CD8-positive, alpha-beta memory T cell (primary cell): ENCODE data around the gene ACTA2. TPM values are rescaled to one million over a fixed set of nuclear protein-coding genes. Genes with fewer than 3 reads are reported as not detected.
A peak's percentile ranks its signal among the peaks of the same experiment; 100 is the strongest.
"Not testable (repeated sequence)": the region's sequence is repeated elsewhere in the genome, so short reads cannot be mapped to it uniquely, and the experiment has no call there.

Experiments used
- CTCF ChIA-PET: fragments of 350-600 bp; sonication (Branson Sonifier 250); formaldehyde crosslinking; loops from one replicate; lab custom pipeline; 2021; ENCODE audit warnings: antibody characterized with exemption; lab: Charles Lee
- POLR2A ChIA-PET: fragments of 350-600 bp; sonication (Branson Sonifier 250); formaldehyde crosslinking; loops from one replicate; lab custom pipeline; 2021; ENCODE audit warnings: antibody characterized with exemption; lab: Charles Lee
- DNase-seq, 5 donors: peaks; one replicate each; pipeline versions ENCODE4 v3.0.0 to v3.0.0-alpha.2; 2020 to 2022; ENCODE audit warnings: mixed read lengths in 1 of 5
- H3K27ac ChIP-seq: one replicate; pipeline ENCODE4 v1.7.0; 2013; ENCODE audit warnings: low read depth, mild to moderate bottlenecking, low read length, moderate library complexity
- H3K27me3 ChIP-seq: 2 replicates; pipeline ENCODE4 v1.7.0; 2013; ENCODE audit warnings: low read length, mild to moderate bottlenecking; ENCODE audit not compliant: insufficient read depth, poor library complexity, severe bottlenecking
- H3K36me3 ChIP-seq: 2 replicates; pipeline ENCODE4 v1.7.0; 2013; ENCODE audit warnings: mild to moderate bottlenecking, low read length, moderate library complexity; ENCODE audit not compliant: insufficient read depth
- H3K4me1 ChIP-seq: 2 replicates; pipeline ENCODE4 v1.7.0; 2013; ENCODE audit warnings: mild to moderate bottlenecking, low read length, moderate library complexity; ENCODE audit not compliant: insufficient read depth
- H3K4me3 ChIP-seq: 2 replicates; pipeline ENCODE4 v1.7.0; 2013; ENCODE audit warnings: mild to moderate bottlenecking, low read length
- H3K9me3 ChIP-seq: 2 replicates; pipeline ENCODE4 v1.7.0; 2013; ENCODE audit warnings: mild to moderate bottlenecking, low read length
- H3K27ac Mint-ChIP-seq, 8 donors: one replicate each; pipeline ENCODE4 v1.8.0; 2020 to 2021; ENCODE audit warnings: mixed read lengths in 8 of 8, mild to moderate bottlenecking in 6 of 8, inconsistent platforms in 3 of 8, moderate library complexity in 3 of 8
- H3K27me3 Mint-ChIP-seq, 2 donors: one replicate each; pipeline ENCODE4 v1.8.0; 2020 to 2021; ENCODE audit warnings: mixed read lengths in 2 of 2, mild to moderate bottlenecking in 1 of 2, moderate library complexity in 1 of 2
- H3K36me3 Mint-ChIP-seq, 3 donors: one replicate each; pipeline ENCODE4 v1.8.0; 2020 to 2021; ENCODE audit warnings: mixed read lengths in 3 of 3, inconsistent platforms in 1 of 3, mild to moderate bottlenecking in 1 of 3
- H3K4me1 Mint-ChIP-seq, 3 donors: one replicate each; pipeline ENCODE4 v1.8.0; 2020 to 2021; ENCODE audit warnings: mixed read lengths in 3 of 3, inconsistent platforms in 1 of 3, mild to moderate bottlenecking in 1 of 3
- H3K4me3 Mint-ChIP-seq, 7 donors: one replicate each; pipeline ENCODE4 v1.8.0; 2020 to 2021; ENCODE audit warnings: mixed read lengths in 7 of 7, mild to moderate bottlenecking in 6 of 7, moderate library complexity in 4 of 7, inconsistent platforms in 2 of 7
- H3K9me3 Mint-ChIP-seq, 5 donors: one replicate each; pipeline ENCODE4 v1.8.0; 2020 to 2022; ENCODE audit warnings: mixed read lengths in 5 of 5, mild to moderate bottlenecking in 3 of 5, moderate library complexity in 2 of 5, inconsistent platforms in 1 of 5
- polyA plus RNA-seq: library from polyadenylated mRNA; unstranded; fragments of 300-500 nt; fragmentation: Illumina TruSeq; gene quantifications from one replicate; pipeline ENCODE4 v1.2.3, GENCODE V29; 2021
- total RNA-seq, 2 experiments: library from RNA; stranded (reverse); gene quantifications; one replicate each; pipeline ENCODE4 v1.2.3, GENCODE V29; 2021

ACTA2 gene
- total and polyA plus RNA-seq, 3 experiments from 2014 or later, result 24.4 to 37.1 (median 35.0) TPM

GRCh38 chr10:88938938-88939337, 13.6 kb downstream of the ACTA2 start:
- no peak for DNase-seq
- H3K4me1 Mint-ChIP-seq, result peaks cover 12 to 14% (median 14%) of the 10 kb centered on the region in 3 donors
- Histone ChIP-seq H3K4me3 (no peak overlapping the region), H3K9me3 (no peaks in the 10 kb centered on the region), H3K27ac (no peak overlapping the region), H3K27me3 (no peaks in the 10 kb centered on the region), H3K4me1 (peaks cover 11% of the 10 kb centered on the region), H3K36me3 (no peaks in the 10 kb centered on the region)
- H3K4me3 Mint-ChIP-seq, result no peak overlapping the region
- ChIA-PET CTCF (interaction anchor here (3.1 kb wide), 1 partner anchor 279 kb away, joined by 14 read pairs; no protein-coding TSS in a partner anchor), POLR2A (no interaction called here)
- H3K27me3 Mint-ChIP-seq, result no peaks in the 10 kb centered on the region
- no peak overlapping the region for H3K27ac Mint-ChIP-seq
- H3K36me3 Mint-ChIP-seq, result peaks cover 3 to 68% (median 20%) of the 10 kb centered on the region in 3 donors
- H3K9me3 Mint-ChIP-seq, result no peaks in the 10 kb centered on the region

GRCh38 chr10:88938039-88938438, 14.5 kb downstream of the ACTA2 start:
- peaks cover 3 to 62% (median 20%) of the 10 kb centered on the region in 3 donors for H3K36me3 Mint-ChIP-seq
- CTCF ChIA-PET, result interaction anchor here (1.0 to 3.1 kb wide), 2 partner anchors 276 to 280 kb away, joined by 3 to 14 read pairs; no protein-coding TSS in a partner anchor
- H3K27me3 Mint-ChIP-seq, result no peaks in the 10 kb centered on the region

DNA sequence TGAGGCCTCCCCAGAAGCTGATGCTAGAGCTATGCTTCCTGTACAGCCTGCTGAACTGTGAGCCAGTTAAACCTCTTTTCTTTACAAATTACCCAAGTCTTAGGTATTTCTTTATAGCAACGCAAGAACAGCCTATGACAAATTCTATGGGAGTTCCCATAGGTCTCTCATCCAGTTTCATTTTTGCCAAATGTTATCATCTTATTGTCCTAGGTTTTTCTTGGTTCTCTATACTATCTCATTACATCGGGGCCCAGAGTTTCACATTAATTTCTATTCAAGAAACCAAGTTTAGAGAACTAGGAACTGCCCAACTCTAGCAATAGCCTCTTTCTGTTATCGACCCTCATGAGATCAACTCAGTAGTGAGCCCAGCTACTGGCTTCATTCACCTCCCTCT, 15.9 kb downstream of the ACTA2 start:
- H3K9me3 ChIP-seq, result no peaks in the 10 kb centered on the region
- H3K4me3 ChIP-seq, result no peak overlapping the region
- peak overlapping the region in 4 of 8 donors; percentile 1 to 79 (median 62) for H3K27ac Mint-ChIP-seq
- H3K27me3 ChIP-seq, result no peaks in the 10 kb centered on the region
- H3K4me3 Mint-ChIP-seq, result no peak overlapping the region
- H3K27ac ChIP-seq, result no peak overlapping the region
- peaks cover 12 to 20% (median 18%) of the 10 kb centered on the region in 3 donors for H3K4me1 Mint-ChIP-seq
- peaks cover 11% of the 10 kb centered on the region for H3K4me1 ChIP-seq
- H3K27me3 Mint-ChIP-seq, result no peaks in the 10 kb centered on the region
- H3K9me3 Mint-ChIP-seq, result no peaks in the 10 kb centered on the region
- peaks cover 3 to 56% (median 16%) of the 10 kb centered on the region in 3 donors for H3K36me3 Mint-ChIP-seq
- POLR2A ChIA-PET, result interaction anchor here (0.5 kb wide), 1 partner anchor 20 kb away, joined by 3 read pairs; no protein-coding TSS in a partner anchor
- no peak for DNase-seq
- CTCF ChIA-PET, result interaction anchor here (2.1 to 6.1 kb wide), 4 partner anchors 93 to 282 kb away, joined by 9 to 56 read pairs (median 26); no protein-coding TSS in a partner anchor
- H3K36me3 ChIP-seq, result no peaks in the 10 kb centered on the region

More at GRCh38 chr10:88938039-88938438, 14.5 kb downstream of the ACTA2 start:
- peaks cover 12 to 14% (median 14%) of the 10 kb centered on the region in 3 donors for H3K4me1 Mint-ChIP-seq
- no peak overlapping the region for H3K4me3 Mint-ChIP-seq
- POLR2A ChIA-PET, result no interaction called here
- H3K9me3 Mint-ChIP-seq, result no peaks in the 10 kb centered on the region
- Histone ChIP-seq H3K27me3 (no peaks in the 10 kb centered on the region), H3K36me3 (no peaks in the 10 kb centered on the region), H3K4me3 (no peak overlapping the region), H3K9me3 (no peaks in the 10 kb centered on the region), H3K27ac (no peak overlapping the region), H3K4me1 (peaks cover 11% of the 10 kb centered on the region)
- no peak for DNase-seq
- peak overlapping the region in 2 of 8 donors; percentile 24 to 67 for H3K27ac Mint-ChIP-seq

GRCh38 chr10:88934900-88935672, 17.5 kb downstream of the ACTA2 start:
- H3K27me3 ChIP-seq, result no peaks in the 10 kb centered on the region
- Mint-ChIP-seq H3K36me3 (peaks cover 3 to 41% (median 14%) of the 10 kb centered on the region in 3 donors), H3K4me3 (peak overlapping the region in 6 of 7 donors; percentile 23 to 69 (median 67)), H3K27me3 (no peaks in the 10 kb centered on the region), H3K4me1 (peaks cover 12 to 20% (median 18%) of the 10 kb centered on the region in 3 donors), H3K27ac (peak overlapping the region; percentile 2 to 89 (median 82)), H3K9me3 (no peaks in the 10 kb centered on the region)
- H3K27ac ChIP-seq, result no peak overlapping the region
- peak; percentile 58 to 79 (median 61) for DNase-seq
- POLR2A ChIA-PET, result interaction anchor here (1.0 kb wide), 1 partner anchor 55 kb away, joined by 4 read pairs; the partner anchor contains the start of gene FAS
- peak overlapping the region; percentile 10 for H3K4me3 ChIP-seq
- CTCF ChIA-PET, result interaction anchor here (0.6 to 6.3 kb wide), 47 partner anchors 9 to 367 kb away, joined by 3 to 150 read pairs (median 4); partner anchors contain the start of genes CH25H, FAS and STAMBPL1
- H3K4me1 ChIP-seq, result peaks cover 11% of the 10 kb centered on the region
- H3K9me3 ChIP-seq, result no peaks in the 10 kb centered on the region
- H3K36me3 ChIP-seq, result no peaks in the 10 kb centered on the region

- peaks cover 12 to 20% (median 18%) of the 10 kb centered on the region in 3 donors for H3K4me1 Mint-ChIP-seq
- H3K36me3 ChIP-seq, result no peaks in the 10 kb centered on the region
- no peak overlapping the region for H3K4me3 Mint-ChIP-seq
- POLR2A ChIA-PET, result interaction anchor here (1.3 to 1.4 kb wide), 3 partner anchors 42 to 102 kb away, joined by 3 to 6 read pairs (median 4); no protein-coding TSS in a partner anchor
- no peaks in the 10 kb centered on the region for H3K27me3 Mint-ChIP-seq
- peaks cover 3 to 34% (median 9%) of the 10 kb centered on the region in 3 donors for H3K36me3 Mint-ChIP-seq
- no peak overlapping the region for H3K4me3 ChIP-seq
- H3K9me3 ChIP-seq, result no peaks in the 10 kb centered on the region
- CTCF ChIA-PET, result interaction anchor here (0.7 to 6.3 kb wide), 37 partner anchors 8 to 368 kb away, joined by 3 to 150 read pairs (median 5); partner anchors contain the start of genes CH25H, FAS and STAMBPL1
- peaks cover 11% of the 10 kb centered on the region for H3K4me1 ChIP-seq
- peak overlapping the region in 1 of 8 donors; percentile 9 for H3K27ac Mint-ChIP-seq
- no peaks in the 10 kb centered on the region for H3K27me3 ChIP-seq
- no peak for DNase-seq
- no peaks in the 10 kb centered on the region for H3K9me3 Mint-ChIP-seq
- no peak overlapping the region for H3K27ac ChIP-seq
These were observed 19.0 kb downstream of the ACTA2 start for GRCh38 chr10:88933564-88933963.

DNA sequence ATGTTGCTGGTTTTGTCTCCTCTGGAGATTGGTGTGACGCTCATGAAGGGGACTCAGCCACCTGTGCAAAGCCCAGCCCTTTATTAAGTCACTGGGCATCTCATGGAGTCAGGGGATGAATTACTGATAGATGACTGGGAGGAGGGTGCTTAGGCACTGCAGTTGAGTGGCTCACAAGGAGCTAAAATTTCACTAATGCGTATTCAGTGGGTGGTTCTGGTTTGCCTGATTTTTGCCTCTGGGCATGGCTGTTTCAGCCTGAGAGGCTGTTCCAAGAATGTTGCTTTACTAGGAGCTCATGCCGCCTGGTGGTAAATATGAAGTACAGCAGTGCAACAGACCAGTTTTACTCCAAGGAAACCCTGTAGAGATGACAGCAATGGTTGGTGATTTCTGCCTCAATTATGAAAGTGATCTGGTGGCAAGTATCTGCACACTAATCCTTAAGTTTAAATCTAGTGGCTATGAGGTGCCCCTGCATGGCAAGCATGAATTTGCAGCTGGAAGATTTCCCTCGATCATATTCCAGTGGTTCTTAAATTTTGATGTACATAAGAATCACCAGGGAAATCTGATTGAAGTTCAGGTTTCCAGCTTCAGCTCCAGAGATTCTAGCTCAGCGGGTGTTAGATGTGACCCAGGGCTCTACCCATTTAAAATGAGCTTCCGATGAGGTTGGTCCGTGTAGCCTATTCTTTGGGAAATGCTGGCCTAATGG, 19.9 kb downstream of the ACTA2 start:
- H3K36me3 Mint-ChIP-seq, result peaks cover 3 to 29% (median 5%) of the 10 kb centered on the region in 3 donors
- no peak overlapping the region for H3K4me3 ChIP-seq
- peak overlapping the region in 4 of 8 donors; percentile 7 to 93 (median 30) for H3K27ac Mint-ChIP-seq
- ChIA-PET CTCF (interaction anchor here (0.7 to 6.3 kb wide), 47 partner anchors 9 to 367 kb away, joined by 3 to 150 read pairs (median 4); partner anchors contain the start of genes CH25H, FAS and STAMBPL1), POLR2A (interaction anchor here (1.3 to 1.4 kb wide), 3 partner anchors 42 to 101 kb away, joined by 3 to 6 read pairs (median 4); no protein-coding TSS in a partner anchor)
- peaks cover 12 to 20% (median 18%) of the 10 kb centered on the region in 3 donors for H3K4me1 Mint-ChIP-seq
- no peak overlapping the region for H3K4me3 Mint-ChIP-seq
- no peaks in the 10 kb centered on the region for H3K9me3 Mint-ChIP-seq
- no peak overlapping the region for H3K27ac ChIP-seq
- peak in 3 of 5 donors; percentile 34 to 53 (median 35) for DNase-seq
- peaks cover 11% of the 10 kb centered on the region for H3K4me1 ChIP-seq
- H3K9me3 ChIP-seq, result no peaks in the 10 kb centered on the region
- no peaks in the 10 kb centered on the region for H3K27me3 Mint-ChIP-seq
- no peaks in the 10 kb centered on the region for H3K36me3 ChIP-seq
- no peaks in the 10 kb centered on the region for H3K27me3 ChIP-seq

GRCh38 chr10:88932029-88932428, 20.5 kb downstream of the ACTA2 start:
- Mint-ChIP-seq H3K36me3 (peaks cover 3 to 30% (median 5%) of the 10 kb centered on the region in 3 donors), H3K4me1 (peaks cover 12 to 20% (median 18%) of the 10 kb centered on the region in 3 donors)
- peaks cover 11% of the 10 kb centered on the region for H3K4me1 ChIP-seq
- H3K9me3 Mint-ChIP-seq, H3K4me3 Mint-ChIP-seq, H3K27ac Mint-ChIP-seq, H3K36me3 ChIP-seq, H3K27ac ChIP-seq, H3K27me3 Mint-ChIP-seq, H3K27me3 ChIP-seq, H3K9me3 ChIP-seq, H3K4me3 ChIP-seq, DNase-seq: not testable (repeated sequence)
- POLR2A ChIA-PET, result interaction anchor here (1.1 to 1.4 kb wide), 4 partner anchors 43 to 101 kb away, joined by 3 to 6 read pairs (median 4); no protein-coding TSS in a partner anchor
- CTCF ChIA-PET, result interaction anchor here (0.7 to 6.3 kb wide), 34 partner anchors 8 to 286 kb away, joined by 3 to 150 read pairs (median 4); partner anchors contain the start of genes CH25H and FAS
